ENCODE data around the gene HMGB2.

The HMGB2 gene

DNA sequence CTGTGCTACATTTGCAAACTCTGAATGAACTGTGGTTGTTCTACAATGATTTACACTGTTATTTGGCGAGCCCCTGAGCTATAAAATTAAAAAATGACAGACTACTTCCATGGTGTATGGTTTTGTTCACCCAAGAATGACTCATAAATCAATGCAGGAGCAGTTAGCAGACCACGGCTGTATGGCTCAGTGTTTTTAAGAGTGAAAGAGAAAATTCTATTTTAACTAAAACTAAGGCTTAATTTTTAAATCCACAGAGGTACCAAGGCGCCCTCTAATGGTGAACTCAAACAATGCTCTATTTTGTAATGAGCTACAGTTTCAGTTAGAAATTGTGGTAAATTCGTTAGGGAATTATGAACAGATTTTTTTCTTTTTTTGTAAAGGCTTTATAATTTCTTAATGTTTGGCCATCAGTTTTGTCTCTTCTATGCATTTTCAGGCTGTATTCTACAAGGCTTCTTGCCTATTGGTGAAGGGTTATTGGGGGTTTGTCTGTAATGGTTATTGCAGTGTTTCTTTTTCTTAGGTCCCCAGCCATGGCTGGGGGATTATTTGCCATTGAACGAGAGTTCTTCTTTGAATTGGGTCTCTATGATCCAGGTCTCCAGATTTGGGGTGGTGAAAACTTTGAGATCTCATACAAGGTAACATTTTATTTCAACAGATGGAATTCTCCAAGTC lies 32.5 kb downstream of the HMGB2 start:
- TF ChIP-seq, protein P1, sequence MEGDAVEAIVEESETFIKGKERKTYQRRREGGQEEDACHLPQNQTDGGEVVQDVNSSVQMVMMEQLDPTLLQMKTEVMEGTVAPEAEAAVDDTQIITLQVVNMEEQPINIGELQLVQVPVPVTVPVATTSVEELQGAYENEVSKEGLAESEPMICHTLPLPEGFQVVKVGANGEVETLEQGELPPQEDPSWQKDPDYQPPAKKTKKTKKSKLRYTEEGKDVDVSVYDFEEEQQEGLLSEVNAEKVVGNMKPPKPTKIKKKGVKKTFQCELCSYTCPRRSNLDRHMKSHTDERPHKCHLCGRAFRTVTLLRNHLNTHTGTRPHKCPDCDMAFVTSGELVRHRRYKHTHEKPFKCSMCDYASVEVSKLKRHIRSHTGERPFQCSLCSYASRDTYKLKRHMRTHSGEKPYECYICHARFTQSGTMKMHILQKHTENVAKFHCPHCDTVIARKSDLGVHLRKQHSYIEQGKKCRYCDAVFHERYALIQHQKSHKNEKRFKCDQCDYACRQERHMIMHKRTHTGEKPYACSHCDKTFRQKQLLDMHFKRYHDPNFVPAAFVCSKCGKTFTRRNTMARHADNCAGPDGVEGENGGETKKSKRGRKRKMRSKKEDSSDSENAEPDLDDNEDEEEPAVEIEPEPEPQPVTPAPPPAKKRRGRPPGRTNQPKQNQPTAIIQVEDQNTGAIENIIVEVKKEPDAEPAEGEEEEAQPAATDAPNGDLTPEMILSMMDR (IDR thresholded peaks at IDR 0.05): peak; percentile 70

DNA sequence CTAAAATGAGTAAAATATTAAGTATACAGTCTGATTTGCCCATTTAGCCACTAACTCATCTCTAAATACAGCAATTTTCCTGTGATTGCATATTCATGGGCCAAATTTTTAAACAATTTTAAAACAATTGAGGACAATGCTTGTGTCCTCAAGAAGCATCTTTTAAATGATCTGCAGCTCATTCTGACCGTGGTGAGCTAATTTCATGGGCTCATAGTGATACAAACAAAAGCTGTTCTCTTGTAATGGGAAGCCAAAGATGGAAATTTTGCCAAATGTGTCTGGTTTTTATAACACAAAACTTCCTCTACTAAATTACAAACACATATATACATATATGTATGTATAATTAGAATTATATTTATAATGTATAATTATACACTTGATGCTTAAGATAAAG lies 39.7 kb downstream of the HMGB2 start:
- TF ChIP-seq, protein P1 (IDR thresholded peaks at IDR 0.05): no peak

DNA sequence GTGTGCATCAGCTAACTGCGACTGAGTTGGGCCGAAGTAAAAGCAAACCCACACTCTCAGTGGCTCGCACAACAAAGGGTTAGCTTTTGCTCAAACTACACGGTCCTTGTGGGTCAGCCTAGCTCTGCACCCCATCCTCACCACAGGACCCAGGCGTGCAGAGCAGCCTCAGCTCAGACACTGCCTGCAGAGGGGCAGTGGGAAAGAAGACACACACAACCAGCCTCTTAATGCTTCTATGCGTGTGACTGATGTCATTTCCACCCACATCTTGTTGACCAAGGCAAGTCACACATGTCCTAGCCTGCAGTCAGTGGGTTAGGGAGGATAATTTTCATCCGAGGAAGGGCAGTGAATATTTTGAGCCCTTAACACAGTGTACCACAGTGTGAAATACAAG lies 40.5 kb downstream of the HMGB2 start:
- TF ChIP-seq, protein P1 (IDR thresholded peaks at IDR 0.05): no peak

DNA sequence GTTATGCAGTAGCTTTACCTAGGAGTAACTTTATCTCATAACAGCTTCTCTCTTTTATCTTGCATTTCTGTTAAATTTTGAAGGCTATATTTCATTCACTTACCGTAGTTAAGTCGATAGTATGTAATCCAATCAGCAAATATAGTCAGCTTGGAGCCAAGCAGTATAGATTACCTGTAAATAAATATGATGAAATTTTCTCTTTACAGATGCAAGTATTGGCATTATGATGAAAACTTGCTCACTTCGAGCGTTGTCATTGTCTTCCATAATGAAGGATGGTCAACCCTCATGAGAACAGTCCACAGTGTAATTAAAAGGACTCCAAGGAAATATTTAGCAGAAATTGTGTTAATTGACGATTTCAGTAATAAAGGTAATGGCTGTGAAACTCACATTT lies 42.3 kb downstream of the HMGB2 start:
- TF ChIP-seq, protein P1 (IDR thresholded peaks at IDR 0.05): no peak

DNA sequence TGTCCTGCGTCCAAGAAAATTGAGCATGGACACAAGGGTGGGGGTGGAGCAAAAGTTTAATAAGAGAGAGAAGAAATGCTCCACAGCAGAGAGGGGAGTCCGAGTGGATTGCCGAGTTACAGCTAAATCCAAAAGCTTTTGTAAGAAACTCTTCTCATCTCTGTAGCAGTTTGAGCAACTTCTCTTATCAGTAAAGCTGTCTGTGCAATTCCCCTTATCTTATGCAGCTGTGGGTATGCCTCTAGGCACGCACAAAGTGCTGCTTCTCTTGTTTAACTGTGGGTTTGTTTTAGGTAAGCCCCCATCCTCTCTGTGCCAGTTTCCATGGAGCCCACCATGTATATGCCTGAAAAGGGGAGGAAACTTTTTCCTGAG lies 44.8 kb downstream of the HMGB2 start:
- TF ChIP-seq, protein P1 (IDR thresholded peaks at IDR 0.05): no peak

DNA sequence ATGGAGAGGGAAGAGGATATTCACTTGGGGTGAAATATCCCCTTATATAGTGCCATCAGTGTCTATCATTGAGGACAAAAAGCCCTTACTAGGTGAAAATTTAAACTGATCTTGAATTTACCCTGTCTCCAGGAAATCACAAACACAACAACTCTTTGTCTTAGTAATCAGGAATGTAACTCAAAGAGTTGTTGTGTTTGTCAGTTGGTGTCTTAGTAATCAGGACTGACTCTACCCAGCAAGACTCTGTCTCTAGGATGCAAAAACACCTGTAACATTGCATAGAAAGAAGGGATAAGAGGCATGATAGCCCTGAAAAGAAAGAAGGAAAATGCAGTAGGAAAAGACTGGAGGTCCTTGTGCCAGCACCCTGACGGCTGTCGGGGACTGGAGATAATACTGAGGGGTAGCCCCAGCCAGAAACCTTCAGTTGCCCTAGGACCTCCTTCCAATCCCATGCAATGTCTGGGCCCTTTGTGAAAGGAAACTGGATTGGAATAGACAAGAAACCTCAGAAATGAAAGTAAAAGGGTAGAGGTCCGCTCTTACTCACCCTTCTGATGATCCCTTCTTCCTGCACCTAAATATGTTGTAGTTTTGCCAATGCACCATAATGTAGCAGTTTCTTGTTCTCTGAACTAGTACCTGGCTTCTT lies 45.3 kb downstream of the HMGB2 start:
- TF ChIP-seq, protein P1 (IDR thresholded peaks at IDR 0.05): no peak

DNA sequence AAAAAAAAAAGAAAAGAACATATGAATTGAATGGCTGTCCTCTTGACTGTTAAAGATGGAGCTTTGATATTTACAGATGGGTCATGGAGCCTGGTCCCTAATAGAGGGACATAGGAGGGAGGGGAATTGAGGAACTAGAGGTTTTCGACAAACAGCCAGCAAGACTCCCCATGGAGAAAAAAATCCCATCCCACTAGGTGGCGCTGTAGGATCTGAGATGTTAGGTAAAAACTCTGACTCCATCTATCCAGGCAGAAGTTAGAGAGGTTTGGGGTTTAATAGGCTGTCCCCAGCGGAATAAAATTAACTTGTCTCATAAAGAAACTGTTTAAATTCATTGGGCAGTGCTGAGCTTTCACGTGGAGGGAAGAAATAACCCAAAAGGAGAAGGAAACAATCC lies 45.9 kb downstream of the HMGB2 start:
- TF ChIP-seq, protein P1 (IDR thresholded peaks at IDR 0.05): peak; percentile 49; the same call in 1 of the 2 replicates
